ENCODE measurements around the gene PCSK2. TPM values are rescaled to one million over a fixed set of nuclear protein-coding genes. Genes with fewer than 3 reads are reported as not detected.

PCSK2 gene
- total RNA-seq, 1 donor from 2014 or later, result 1.0 TPM

DNA sequence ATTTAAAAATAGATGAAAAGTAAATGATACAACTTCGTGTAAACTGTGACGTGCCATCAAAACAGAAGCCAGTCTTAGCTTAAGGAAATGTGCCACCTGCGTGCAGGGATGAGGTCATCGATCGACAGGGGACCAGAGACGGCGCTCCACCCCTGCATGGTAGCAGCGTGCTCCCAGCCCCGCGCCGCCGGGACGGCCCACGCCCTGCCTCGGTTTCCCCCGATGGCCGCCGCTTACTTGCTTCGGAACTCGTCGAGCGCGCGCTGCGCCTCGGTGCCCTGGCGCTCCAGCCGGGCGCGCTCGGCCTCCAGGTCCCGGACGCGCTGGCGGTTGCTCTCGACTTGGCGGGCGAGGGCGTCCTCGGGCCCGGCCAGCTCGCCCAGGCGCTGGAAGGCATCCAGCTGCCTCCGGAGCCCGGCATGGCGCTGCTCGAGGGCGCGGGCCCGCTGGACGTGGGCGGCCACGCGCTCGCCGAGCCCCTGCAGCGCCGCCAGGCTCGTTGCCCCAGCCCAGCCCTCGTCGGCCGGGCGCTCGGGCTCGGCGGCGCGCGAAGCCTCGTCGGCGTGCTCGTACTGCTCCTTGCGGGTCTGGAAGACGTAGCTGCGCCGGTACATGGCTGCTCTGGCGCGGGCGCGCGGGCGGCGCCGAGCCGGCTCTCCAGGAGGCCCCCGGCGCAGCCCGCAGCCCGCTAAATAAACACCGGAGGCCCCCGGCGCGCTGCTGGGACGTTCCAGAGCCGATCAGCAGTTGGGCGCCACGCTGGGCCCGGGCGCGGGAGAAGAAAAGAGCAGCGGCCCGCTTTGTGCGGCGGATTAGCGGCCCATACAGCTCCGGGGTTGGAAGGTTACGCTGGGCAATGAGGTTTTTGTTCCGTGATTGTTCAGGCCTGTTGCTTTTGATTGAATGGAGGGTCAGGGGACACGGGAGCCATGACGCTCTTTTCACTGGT lies 304.1 kb downstream of the PCSK2 start, which contains the start of gene BFSP1:
BFSP1 (minus strand) TSS at position 664 of the 949 bp plus-strand sequence; CDS start at position 614, 50 bp downstream.
- TF ChIP-seq CTCF (IDR thresholded peaks at IDR 0.05; ENCODE audit: unreplicated experiment), result no peak
- H3K27me3 Mint-ChIP-seq (ENCODE audit: unreplicated experiment), result peaks cover 6% of the 10 kb centered on the region
- DNase-seq (ENCODE audit: low spot score), result peak; percentile 67
- peak within 1 kb of the TSS; percentile 94 for H3K4me3 Mint-ChIP-seq (ENCODE audit: unreplicated experiment)
- no peaks in the 10 kb centered on the region for H3K36me3 Mint-ChIP-seq (ENCODE audit: low read depth, unreplicated experiment)
- peak within 1 kb of the TSS; percentile 77 for H3K27ac Mint-ChIP-seq (ENCODE audit: unreplicated experiment)
- no peaks in the 10 kb centered on the region for H3K9me3 Mint-ChIP-seq (ENCODE audit: unreplicated experiment)
- H3K4me1 Mint-ChIP-seq (ENCODE audit: unreplicated experiment), result peaks cover 4% of the 10 kb centered on the region

DNA sequence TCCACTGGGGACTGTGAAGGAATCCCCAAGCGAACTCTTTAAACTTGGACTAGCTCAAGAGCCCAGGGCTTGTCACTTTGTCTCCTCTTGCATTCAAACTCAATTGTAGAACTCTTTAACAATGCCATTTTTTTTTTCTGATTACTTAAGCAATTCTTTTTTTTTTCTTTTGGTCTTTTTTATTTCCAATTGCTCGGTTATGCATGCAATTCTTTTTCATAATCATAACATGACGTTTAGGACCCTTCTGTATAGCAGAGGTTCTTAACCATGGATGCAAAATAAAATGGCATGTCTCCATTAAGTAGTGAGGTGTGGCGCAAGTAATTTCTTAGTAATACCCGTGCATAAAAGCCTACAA lies 304.8 kb downstream of the PCSK2 start:
- Mint-ChIP-seq H3K36me3 (ENCODE audit: low read depth, unreplicated experiment) (no peaks in the 10 kb centered on the region), H3K9me3 (ENCODE audit: unreplicated experiment) (no peaks in the 10 kb centered on the region), H3K4me3 (ENCODE audit: unreplicated experiment) (peak overlapping the region; percentile 94), H3K4me1 (ENCODE audit: unreplicated experiment) (peaks cover 4% of the 10 kb centered on the region), H3K27me3 (ENCODE audit: unreplicated experiment) (peaks cover 6% of the 10 kb centered on the region), H3K27ac (ENCODE audit: unreplicated experiment) (peak overlapping the region; percentile 77)
- no peak for DNase-seq (ENCODE audit: low spot score)
- TF ChIP-seq CTCF (IDR thresholded peaks at IDR 0.05; ENCODE audit: unreplicated experiment), result no peak

- no peaks in the 10 kb centered on the region for H3K9me3 Mint-ChIP-seq (ENCODE audit: unreplicated experiment)
- H3K4me3 Mint-ChIP-seq (ENCODE audit: unreplicated experiment), result no peak overlapping the region
- H3K27me3 Mint-ChIP-seq (ENCODE audit: unreplicated experiment), result peaks cover 6% of the 10 kb centered on the region
- no peaks in the 10 kb centered on the region for H3K36me3 Mint-ChIP-seq (ENCODE audit: low read depth, unreplicated experiment)
- H3K4me1 Mint-ChIP-seq (ENCODE audit: unreplicated experiment), result peaks cover 4% of the 10 kb centered on the region
- no peak overlapping the region for H3K27ac Mint-ChIP-seq (ENCODE audit: unreplicated experiment)
- TF ChIP-seq CTCF (IDR thresholded peaks at IDR 0.05; ENCODE audit: unreplicated experiment), result no peak
- no peak for DNase-seq (ENCODE audit: low spot score)
These were observed 306.6 kb downstream of the PCSK2 start for GRCh38 chr20:17533396-17533795.

GRCh38 chr20:17534077-17534476 lies 307.2 kb downstream of the PCSK2 start:
- H3K9me3 Mint-ChIP-seq (ENCODE audit: unreplicated experiment), result no peaks in the 10 kb centered on the region
- DNase-seq (ENCODE audit: low spot score), result no peak
- H3K27ac Mint-ChIP-seq (ENCODE audit: unreplicated experiment), result no peak overlapping the region
- H3K4me3 Mint-ChIP-seq (ENCODE audit: unreplicated experiment), result no peak overlapping the region
- peaks cover 6% of the 10 kb centered on the region for H3K27me3 Mint-ChIP-seq (ENCODE audit: unreplicated experiment)
- H3K36me3 Mint-ChIP-seq (ENCODE audit: low read depth, unreplicated experiment), result no peaks in the 10 kb centered on the region
- H3K4me1 Mint-ChIP-seq (ENCODE audit: unreplicated experiment), result peaks cover 4% of the 10 kb centered on the region
- no peak for TF ChIP-seq CTCF (IDR thresholded peaks at IDR 0.05; ENCODE audit: unreplicated experiment)
